Activated T-cell treated with anti-CD3 and anti-CD28 coated beads, Interleukin-2, amount 50 U/mL, for 24 hours (primary cell): ENCODE measurements around the gene ABHD14A.
A peak's percentile ranks its signal among the peaks of the same experiment; 100 is the strongest.

Source experiments
- DNase-seq: peaks from one replicate; pipeline ENCODE4 v3.0.0-alpha.2; 2020
- H3K27ac Mint-ChIP-seq: 2 replicates; pipeline ENCODE4 v1.8.0; 2020; ENCODE audit warnings: mild to moderate bottlenecking, mixed read lengths
- H3K27me3 Mint-ChIP-seq: 2 replicates; pipeline ENCODE4 v1.8.0; 2020; ENCODE audit warnings: mixed read lengths
- H3K36me3 Mint-ChIP-seq: 2 replicates; pipeline ENCODE4 v1.8.0; 2020; ENCODE audit warnings: low read depth, mixed read lengths
- H3K4me1 Mint-ChIP-seq: 2 replicates; pipeline ENCODE4 v1.8.0; 2020; ENCODE audit warnings: low read depth, mixed read lengths
- H3K4me3 Mint-ChIP-seq: 2 replicates; pipeline ENCODE4 v1.8.0; 2020; ENCODE audit warnings: mild to moderate bottlenecking, moderate library complexity, mixed read lengths
- H3K9me3 Mint-ChIP-seq: 2 replicates; pipeline ENCODE4 v1.8.0; 2020; ENCODE audit warnings: mixed read lengths

The ABHD14A gene

DNA sequence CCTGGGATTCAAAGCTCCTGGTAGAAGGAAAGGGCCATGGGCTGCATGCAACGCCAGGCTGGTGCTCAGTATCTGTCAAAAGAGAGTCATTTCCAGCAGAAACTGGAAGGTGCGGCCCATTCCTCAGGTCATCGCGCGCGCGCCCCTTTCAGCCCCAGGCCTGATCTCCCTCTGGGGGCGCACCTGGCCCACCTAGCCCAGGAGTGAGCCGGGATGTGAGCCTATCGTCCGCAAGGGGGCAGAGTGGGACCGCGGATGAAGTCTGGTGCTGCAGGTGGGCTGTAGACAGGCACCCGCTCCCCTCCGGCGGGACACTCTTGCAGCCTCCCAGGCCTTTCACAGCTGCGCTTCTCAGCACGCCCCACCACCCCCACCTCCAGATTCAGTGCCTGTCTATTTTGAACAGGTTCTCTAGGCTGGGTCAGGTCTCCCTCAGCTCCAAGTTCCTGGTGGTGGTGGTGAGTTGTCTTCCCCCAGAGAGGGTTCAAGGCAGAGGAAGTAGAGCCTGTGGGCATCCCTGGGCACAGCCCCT is 26.6 kb downstream of the ABHD14A start:
- H3K4me3 Mint-ChIP-seq = no peak overlapping the region
- H3K36me3 Mint-ChIP-seq = no peaks in the 10 kb centered on the region
- H3K27me3 Mint-ChIP-seq = no peaks in the 10 kb centered on the region
- peak; percentile 90 for DNase-seq
- peaks cover 15% of the 10 kb centered on the region for H3K4me1 Mint-ChIP-seq
- no peak overlapping the region for H3K27ac Mint-ChIP-seq
- H3K9me3 Mint-ChIP-seq = no peaks in the 10 kb centered on the region

DNA sequence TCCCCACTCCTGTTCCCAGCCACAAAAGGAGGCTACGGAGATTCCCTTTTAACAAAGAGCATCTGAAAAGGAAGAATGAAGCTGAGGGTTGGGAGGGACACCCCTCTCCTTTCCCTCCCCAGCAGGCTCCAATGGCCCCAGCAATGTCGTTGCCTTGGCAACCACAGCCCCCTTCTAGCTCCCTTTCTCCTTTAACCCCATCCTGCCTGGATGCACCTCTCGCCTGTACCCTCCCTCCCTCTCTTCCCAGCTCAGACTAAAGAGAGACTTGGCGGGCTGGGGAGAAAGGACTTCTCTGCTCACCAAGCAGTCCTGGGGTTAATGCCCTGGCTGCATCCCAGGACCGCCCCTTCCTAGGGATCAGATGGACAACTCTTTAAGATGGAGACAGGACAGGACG is 27.9 kb downstream of the ABHD14A start:
- DNase-seq = no peak
- Mint-ChIP-seq H3K27me3 (no peaks in the 10 kb centered on the region), H3K9me3 (no peaks in the 10 kb centered on the region), H3K36me3 (no peaks in the 10 kb centered on the region), H3K4me3 (no peak overlapping the region), H3K27ac (no peak overlapping the region), H3K4me1 (peaks cover 15% of the 10 kb centered on the region)

DNA sequence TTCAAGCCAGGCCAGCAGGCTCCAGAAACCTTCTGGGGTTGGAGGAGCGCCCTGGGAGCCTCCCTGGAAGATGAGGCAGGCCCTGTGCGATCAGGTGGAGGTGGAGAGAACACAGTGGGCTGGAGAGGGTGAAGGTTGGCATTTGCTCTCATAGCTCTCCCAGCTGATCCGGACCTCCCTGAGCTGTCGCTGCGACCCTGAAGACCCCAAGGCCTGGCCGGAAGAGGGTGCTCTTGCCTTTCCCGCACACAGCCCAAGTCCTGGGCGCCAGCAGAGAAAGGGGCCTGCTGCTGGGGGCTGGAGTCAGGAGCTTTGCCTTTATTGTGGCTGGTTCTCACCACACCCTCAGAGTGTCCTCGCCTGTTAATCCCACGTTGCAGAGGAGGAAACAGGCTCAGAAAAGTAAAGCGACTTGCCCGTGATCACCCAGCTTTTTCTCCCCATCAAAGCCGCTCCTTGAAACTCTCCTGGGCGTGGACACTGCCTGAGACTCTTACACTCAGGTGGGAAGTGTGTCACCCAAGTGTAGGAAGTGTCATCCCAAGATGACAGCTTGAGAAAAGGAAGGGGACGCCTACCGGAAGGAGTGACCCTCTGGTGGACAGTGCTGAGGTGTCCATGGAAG is 29.4 kb downstream of the ABHD14A start:
- no peak overlapping the region for H3K4me3 Mint-ChIP-seq
- H3K4me1 Mint-ChIP-seq = peaks cover 15% of the 10 kb centered on the region
- no peak for DNase-seq
- no peaks in the 10 kb centered on the region for H3K27me3 Mint-ChIP-seq
- H3K9me3 Mint-ChIP-seq = no peaks in the 10 kb centered on the region
- no peaks in the 10 kb centered on the region for H3K36me3 Mint-ChIP-seq
- H3K27ac Mint-ChIP-seq = no peak overlapping the region

DNA sequence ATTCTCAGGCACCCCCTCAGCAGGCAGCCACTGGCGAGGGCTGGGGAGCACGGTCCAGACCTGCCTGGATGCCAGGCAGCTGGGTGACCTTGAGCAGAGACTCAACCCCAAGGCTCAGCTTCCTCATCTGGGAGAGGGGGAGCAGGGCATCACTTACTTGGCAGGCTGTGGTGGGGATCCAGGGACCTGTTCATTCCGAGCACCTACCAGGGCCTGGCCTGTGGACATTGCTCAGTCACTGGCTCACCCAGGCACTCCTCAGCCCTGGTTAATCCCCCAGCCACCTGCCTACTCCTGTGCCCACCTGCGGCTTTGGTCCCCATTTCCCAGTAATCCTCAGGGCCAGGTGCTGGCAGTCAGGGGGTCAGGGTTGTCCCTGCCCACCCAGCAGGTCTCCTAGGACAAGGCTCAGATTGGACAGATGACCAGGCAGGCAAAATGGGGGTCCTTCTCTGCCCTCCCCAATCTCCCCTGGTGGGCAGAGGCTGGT is 30.1 kb downstream of the ABHD14A start:
- Mint-ChIP-seq H3K27me3 (no peaks in the 10 kb centered on the region), H3K4me3 (no peak overlapping the region), H3K4me1 (peaks cover 15% of the 10 kb centered on the region), H3K9me3 (no peaks in the 10 kb centered on the region), H3K27ac (no peak overlapping the region), H3K36me3 (no peaks in the 10 kb centered on the region)
- DNase-seq = no peak

DNA sequence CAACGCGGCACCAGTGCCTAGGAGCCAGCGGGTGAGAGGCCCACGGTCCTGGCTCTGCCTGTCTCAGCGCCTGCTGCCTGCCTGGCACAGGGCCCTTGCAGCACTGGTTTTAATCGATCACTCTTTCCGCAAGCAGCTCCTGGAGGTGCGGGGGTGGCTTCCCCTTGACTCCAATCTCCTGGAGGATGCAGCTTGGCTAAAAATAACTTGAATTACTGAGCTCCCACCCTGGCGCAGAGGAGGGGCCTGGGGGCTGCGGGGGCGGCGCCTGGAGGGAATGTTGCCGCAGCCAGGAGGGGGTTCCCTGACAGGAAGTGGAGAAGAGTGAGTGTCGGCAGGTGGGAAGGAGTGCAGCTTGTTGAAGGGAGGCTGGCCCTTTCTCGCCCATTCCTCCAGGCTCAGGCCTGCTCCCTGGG is 30.7 kb downstream of the ABHD14A start:
- DNase-seq = no peak
- H3K9me3 Mint-ChIP-seq = no peaks in the 10 kb centered on the region
- H3K27ac Mint-ChIP-seq = no peak overlapping the region
- H3K4me1 Mint-ChIP-seq = peaks cover 15% of the 10 kb centered on the region
- H3K36me3 Mint-ChIP-seq = no peaks in the 10 kb centered on the region
- no peak overlapping the region for H3K4me3 Mint-ChIP-seq
- H3K27me3 Mint-ChIP-seq = no peaks in the 10 kb centered on the region

DNA sequence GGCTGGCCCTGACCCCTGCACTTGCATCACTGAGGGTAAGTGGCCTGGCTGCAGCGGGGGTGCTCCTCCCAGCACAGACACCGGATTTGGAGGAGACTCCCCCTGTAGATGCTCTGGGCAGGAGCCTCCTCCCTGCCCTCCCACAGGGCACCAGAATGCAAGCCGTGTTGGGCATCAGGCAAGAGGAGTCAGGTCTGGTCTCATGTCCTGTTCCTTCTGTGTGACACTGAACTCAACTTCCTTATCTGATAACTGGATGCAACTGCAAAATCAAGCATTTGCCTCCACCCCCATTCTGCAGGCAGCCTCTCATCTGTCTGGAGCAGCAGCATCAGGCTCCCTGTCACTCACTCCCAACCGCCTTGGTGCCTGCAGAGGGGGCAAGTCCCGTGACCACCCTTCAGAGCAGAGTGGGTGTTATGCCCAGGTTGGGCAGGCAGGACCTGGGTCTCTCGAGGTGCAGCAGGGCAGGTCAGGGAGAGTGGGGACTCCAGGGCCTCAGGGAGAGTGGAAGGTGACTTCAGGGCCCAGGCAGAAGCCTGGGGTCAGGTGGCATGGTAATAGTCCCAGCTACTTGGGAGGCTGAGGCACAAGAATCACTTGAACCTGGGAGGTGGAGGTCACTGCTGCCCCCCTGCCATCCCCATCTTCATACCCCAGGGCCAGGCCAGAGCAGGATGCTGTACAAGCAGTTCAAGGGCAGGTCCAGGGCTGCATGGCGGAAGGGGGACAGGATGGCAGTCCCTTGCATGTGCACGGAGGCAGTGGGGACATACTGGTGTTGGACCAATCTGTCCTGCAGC is 31.4 kb downstream of the ABHD14A start:
- H3K4me1 Mint-ChIP-seq = peaks cover 15% of the 10 kb centered on the region
- H3K9me3 Mint-ChIP-seq = no peaks in the 10 kb centered on the region
- no peak for DNase-seq
- no peak overlapping the region for H3K4me3 Mint-ChIP-seq
- H3K36me3 Mint-ChIP-seq = no peaks in the 10 kb centered on the region
- H3K27me3 Mint-ChIP-seq = no peaks in the 10 kb centered on the region
- H3K27ac Mint-ChIP-seq = no peak overlapping the region

DNA sequence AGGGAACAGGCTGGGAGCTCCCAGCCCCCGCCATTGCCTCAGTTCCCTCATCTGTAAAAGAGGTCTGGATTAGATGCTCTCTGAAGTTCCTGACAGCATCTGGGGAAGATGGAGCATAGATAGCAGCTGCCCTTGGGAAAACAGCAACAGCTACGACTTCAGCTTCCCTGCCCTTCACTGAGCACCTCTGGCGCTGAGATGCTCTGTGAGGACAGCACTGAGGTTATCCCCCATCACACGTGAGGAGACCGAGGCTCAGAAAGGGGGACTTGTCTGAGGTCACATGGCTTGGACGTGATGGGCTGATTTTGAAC is 31.9 kb downstream of the ABHD14A start:
- Mint-ChIP-seq H3K4me3 (no peak overlapping the region), H3K27ac (no peak overlapping the region), H3K27me3 (no peaks in the 10 kb centered on the region), H3K4me1 (peaks cover 9% of the 10 kb centered on the region), H3K9me3 (no peaks in the 10 kb centered on the region), H3K36me3 (no peaks in the 10 kb centered on the region)
- no peak for DNase-seq

DNA sequence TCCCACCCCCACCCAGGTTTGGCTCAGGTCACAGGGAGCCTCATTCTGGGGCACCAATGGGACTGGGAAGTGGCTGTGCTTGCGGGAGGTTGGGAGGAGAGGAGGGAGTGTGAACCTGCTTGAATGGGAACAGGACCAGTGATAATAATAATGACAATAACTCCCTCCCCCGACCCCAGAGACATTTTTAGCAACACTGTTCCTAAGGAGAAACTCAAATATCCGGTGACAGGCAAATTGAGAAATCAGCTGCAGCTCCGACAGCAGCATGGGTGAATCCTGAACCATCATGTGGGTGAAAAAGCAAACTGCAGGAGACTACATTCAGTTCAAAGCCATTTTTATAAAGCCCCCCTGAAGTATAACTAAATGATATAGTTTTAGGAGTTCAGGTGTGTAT is 32.4 kb downstream of the ABHD14A start:
- H3K9me3 Mint-ChIP-seq = no peaks in the 10 kb centered on the region
- H3K36me3 Mint-ChIP-seq = no peaks in the 10 kb centered on the region
- no peak for DNase-seq
- H3K4me1 Mint-ChIP-seq = peaks cover 8% of the 10 kb centered on the region
- H3K4me3 Mint-ChIP-seq = no peak overlapping the region
- H3K27me3 Mint-ChIP-seq = no peaks in the 10 kb centered on the region
- no peak overlapping the region for H3K27ac Mint-ChIP-seq

DNA sequence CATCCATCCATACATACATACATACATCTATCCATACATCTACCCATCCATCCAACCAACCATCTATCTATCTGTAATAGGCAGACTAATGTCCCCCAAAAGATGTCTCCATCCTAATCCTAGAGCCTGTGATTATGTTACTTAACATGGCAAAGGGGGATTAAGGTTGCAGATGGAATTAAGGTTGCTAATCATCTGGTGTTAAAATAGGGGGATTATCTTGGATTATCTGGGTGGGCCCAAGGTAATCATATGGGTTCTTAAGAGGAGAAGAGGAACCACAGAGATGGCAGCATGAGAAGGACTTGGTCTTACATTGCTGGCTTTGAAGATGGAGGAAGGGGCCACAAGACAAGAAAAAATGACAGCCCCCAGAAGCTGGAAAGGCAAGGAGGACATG is 35.6 kb downstream of the ABHD14A start:
- Mint-ChIP-seq H3K36me3 (no peaks in the 10 kb centered on the region), H3K27ac (no peak overlapping the region), H3K27me3 (no peaks in the 10 kb centered on the region), H3K4me1 (peaks cover 8% of the 10 kb centered on the region), H3K9me3 (no peaks in the 10 kb centered on the region), H3K4me3 (no peak overlapping the region)
- DNase-seq = no peak

DNA sequence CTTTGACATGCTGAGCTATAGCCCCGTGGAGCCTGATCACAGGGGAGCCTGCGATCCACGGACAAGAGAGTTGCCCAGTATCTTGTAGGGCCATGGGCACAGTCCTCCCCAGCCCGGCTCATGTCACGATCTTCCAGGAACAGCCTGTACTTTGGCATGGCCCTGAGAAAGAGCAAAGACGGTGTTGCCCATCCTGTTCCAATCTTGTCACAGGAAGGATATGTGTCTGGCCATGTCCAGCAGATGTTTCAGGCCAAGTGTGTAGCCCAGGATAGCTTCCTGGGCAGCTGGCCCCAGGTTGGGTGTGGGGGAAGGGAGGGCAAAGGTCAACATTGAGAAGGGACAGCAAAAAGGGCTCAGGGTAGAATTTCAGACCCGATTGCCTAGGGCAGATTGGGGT is 37.8 kb downstream of the ABHD14A start:
- Mint-ChIP-seq H3K4me3 (no peak overlapping the region), H3K9me3 (no peaks in the 10 kb centered on the region), H3K36me3 (no peaks in the 10 kb centered on the region), H3K27ac (no peak overlapping the region), H3K4me1 (no peaks in the 10 kb centered on the region), H3K27me3 (no peaks in the 10 kb centered on the region)
- no peak for DNase-seq

DNA sequence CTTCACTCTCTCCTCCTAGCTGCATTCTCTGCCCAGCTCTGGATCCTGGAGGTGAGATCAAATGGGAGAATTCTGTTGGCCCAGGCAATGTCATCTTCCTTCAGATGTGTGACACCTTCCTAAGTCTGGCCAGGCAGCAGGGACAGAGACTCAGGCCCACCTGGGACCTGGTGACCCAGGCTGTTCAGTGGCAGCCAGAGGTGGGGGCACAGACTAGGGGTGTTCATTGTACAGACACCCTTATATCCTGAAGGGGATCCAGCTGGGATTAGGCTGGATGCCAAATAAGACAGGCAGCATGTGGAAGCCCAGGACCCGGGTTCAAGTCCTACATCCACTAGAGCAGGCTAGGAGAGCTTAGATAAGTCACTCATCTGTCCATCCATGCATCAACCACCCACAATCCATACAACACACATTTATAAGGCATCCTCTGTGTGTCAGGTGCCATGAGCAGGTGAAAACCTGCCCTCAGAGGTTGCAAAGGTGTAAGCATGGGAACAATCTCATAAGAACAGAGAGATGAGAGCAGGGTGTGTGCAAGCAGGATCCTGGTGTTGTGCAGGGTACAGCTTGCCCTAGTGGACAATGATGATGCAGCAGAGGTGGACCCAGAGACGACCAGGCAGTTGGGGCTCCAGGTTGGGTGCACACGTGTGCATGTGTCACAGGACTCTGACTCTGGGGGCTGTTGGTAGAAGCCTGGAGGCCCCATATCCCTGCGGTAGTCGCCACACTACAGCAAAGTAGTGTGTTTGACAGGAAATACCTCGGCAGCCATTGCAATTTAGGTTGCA is 39.1 kb downstream of the ABHD14A start:
- no peaks in the 10 kb centered on the region for H3K27me3 Mint-ChIP-seq
- no peak for DNase-seq
- no peak overlapping the region for H3K4me3 Mint-ChIP-seq
- H3K4me1 Mint-ChIP-seq = no peaks in the 10 kb centered on the region
- no peaks in the 10 kb centered on the region for H3K9me3 Mint-ChIP-seq
- no peaks in the 10 kb centered on the region for H3K36me3 Mint-ChIP-seq
- no peak overlapping the region for H3K27ac Mint-ChIP-seq

DNA sequence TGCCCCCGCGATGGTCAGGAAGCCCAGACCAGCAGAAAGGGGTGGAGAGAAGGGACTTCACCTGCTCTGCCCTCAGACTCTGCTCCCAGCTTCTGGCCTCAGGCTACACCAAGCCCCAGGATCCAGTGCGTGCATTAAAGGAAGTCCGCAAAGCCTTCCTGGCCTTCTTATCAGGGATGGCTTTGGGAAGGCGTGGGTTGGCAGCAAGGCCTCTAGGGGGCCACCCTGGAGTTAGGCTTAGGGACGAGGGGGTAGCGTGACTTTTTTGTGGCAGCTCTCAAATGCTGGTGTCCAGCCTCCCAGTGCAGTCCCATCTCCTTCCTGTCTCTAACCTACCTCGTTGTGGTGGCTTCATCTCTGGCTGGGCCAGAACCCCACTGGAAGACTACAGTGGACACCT is 39.7 kb downstream of the ABHD14A start:
- Mint-ChIP-seq H3K9me3 (no peaks in the 10 kb centered on the region), H3K27me3 (no peaks in the 10 kb centered on the region), H3K27ac (no peak overlapping the region), H3K4me3 (no peak overlapping the region), H3K4me1 (no peaks in the 10 kb centered on the region), H3K36me3 (no peaks in the 10 kb centered on the region)
- no peak for DNase-seq

DNA sequence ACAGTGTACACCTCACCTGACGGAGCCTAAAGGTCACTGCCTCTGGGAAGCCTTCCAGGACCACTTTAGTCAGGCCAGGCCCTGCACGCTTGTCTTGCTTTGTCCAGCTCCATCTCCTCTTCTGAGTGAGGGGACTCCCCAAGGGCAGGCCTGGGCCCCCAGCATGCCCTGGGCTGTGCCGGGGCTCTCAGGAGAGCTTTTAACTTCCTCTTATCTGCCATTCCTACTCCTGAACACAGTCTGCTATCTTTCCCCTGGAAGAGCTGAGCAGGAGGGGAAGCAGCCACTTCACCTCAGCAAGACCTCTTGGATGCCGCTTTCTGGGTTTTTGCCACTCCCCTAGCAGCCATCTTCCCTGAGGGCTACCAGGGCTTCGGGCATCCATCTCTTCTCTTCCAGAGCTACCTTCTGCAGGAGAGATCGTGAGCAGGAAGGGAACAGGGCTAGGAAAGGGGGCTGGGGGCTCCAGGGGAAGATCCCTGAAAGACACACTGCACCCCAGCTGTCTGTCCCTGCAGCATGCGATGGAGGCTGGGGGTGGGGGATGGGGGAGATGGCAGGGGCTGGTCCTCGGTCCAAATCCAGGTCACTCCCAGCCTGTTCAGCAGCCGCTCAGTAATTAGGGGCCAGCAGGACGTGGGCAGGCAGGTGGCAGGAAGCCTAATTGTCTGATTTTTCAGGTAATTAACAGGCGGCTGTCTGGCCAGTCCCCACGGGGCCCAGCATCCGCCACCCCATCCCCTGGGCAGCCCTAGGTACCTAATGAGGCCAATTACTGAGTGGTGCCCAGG is 40.8 kb downstream of the ABHD14A start:
- H3K4me3 Mint-ChIP-seq = no peak overlapping the region
- H3K4me1 Mint-ChIP-seq = no peaks in the 10 kb centered on the region
- no peak overlapping the region for H3K27ac Mint-ChIP-seq
- H3K9me3 Mint-ChIP-seq = no peaks in the 10 kb centered on the region
- no peaks in the 10 kb centered on the region for H3K27me3 Mint-ChIP-seq
- H3K36me3 Mint-ChIP-seq = no peaks in the 10 kb centered on the region
- no peak for DNase-seq

DNA sequence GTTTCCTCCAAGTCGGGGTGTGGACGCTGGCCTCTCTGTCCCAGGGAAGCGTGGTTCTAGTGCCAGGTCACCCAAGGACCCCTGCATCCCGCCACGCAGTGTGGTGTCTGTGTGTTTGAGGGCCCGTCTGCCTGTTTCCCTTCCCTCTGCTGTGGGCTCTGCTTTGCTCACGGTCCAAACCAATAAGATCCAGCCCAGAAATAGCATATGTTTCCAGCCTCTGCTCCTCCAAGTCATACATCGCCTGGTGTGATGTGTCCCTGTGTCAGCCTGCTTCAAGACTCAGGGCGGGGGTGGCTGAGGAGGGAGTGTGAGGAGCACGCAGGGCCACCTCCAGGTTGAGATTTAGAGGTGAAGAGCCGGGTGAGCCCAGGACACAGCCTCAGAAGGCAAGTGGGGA is 42.7 kb downstream of the ABHD14A start:
- Mint-ChIP-seq H3K4me1 (no peaks in the 10 kb centered on the region), H3K9me3 (no peaks in the 10 kb centered on the region), H3K4me3 (no peak overlapping the region), H3K27ac (no peak overlapping the region), H3K36me3 (no peaks in the 10 kb centered on the region), H3K27me3 (no peaks in the 10 kb centered on the region)
- no peak for DNase-seq
